DMS79 (cell line): ENCODE measurements around the gene MYO1C.
"Not testable (repeated sequence)": the region's sequence is repeated elsewhere in the genome, so short reads cannot be mapped to it uniquely, and the experiment has no call there.

Experiments used
- DNase-seq: peaks from one replicate; lab custom pipeline; 2025; lab: John Stamatoyannopoulos, UW

The MYO1C gene

DNA sequence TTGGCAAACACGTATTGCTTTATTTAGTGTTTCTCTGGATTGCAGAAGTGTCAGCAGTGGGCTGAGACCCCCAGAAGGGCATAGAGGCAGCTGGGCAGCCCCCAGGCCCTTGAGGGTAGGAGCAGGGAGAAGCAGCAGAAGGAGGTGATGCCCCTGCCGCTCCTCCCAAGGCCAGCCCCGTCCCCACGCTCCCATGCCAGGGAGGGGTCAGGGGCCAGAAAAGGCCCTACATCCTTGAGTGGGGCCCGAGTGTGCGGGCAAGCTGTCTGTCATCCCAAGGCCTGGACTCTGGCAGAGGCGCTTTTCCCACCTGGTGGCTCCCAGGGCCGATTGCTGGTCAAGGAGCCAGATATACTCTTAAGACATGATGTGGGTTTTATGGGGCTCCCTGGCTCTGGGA is 28.3 kb downstream of the MYO1C start:
- no peak for DNase-seq

DNA sequence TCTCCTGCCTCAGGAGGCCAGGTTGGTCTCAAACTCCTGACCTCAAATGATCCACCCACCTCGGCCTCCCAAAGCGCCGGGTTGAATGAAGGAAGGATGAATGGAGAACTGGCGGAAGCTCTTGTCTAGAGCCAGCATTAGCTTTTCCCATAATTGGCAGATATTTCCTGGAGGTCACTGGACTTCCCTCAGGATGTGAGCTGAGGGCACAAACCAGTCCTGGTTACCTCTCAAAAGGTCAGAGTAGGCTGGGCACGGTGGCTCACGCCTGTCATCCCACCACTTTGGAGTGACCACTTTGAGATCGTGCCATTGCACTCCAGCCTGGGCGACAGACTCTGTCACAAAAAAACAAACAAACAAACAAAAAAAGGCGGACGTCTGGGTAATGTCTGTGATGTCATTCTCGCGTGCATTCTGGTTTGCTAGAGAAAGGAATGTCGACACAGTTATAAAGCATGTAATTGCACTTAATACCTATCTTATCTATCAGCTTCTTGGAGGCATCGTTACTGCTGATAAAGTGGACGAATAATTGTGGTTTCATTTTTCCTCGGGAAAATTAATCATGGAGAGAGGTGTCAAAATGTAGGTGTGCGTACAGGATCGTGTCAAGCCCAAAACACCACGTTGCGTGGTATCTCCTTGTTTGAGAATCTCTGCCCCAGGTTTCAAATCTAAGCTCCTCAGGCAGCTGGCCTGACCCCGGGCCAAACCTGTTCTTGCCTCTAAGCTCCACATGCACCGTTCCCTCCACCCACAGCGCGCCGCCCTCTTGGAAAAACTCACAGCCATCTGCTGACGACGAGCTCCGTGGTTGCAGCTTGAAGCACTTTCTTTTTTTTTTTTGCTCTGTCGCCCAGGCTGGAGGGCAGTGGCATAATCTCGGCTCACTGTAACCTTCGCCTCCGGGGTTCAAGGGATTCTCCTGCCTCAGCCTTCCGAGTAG is 30.0 kb downstream of the MYO1C start:
- DNase-seq, result no peak

DNA sequence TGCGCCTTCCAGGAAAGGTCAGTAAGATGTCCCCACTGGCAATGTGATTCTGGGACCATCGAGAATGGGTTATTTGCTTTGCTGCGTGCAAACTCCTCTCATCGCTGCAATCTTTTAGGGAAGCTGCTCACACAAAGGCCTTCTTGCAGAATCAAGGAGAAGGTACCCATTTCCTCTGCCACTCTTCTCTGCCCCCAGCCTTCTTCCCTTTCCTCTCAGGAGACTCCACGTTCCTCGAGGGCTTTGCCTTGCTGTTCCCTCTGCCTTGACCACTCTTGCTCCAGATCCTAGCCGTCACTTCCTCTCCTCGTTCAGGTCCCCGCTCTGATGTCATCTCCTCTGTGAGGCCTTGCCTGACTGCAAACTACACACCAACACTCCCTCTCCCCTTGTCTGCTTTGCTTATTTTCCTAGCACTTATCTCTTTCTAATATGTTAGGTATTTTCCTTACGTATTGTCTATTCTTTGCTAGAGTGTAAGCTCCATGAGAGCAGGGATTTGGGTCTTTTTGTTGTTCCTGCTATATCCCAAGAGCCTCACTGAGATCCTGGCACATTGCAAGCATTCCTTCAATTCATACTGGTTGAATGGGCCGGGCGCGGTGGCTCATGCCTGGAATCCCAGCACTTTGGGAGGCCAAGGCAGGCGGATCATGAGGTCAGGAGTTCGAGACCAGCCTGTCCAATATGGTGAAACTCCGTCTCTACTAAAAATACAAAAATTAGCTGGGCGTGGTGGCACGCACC is 31.1 kb downstream of the MYO1C start:
- no peak for DNase-seq

DNA sequence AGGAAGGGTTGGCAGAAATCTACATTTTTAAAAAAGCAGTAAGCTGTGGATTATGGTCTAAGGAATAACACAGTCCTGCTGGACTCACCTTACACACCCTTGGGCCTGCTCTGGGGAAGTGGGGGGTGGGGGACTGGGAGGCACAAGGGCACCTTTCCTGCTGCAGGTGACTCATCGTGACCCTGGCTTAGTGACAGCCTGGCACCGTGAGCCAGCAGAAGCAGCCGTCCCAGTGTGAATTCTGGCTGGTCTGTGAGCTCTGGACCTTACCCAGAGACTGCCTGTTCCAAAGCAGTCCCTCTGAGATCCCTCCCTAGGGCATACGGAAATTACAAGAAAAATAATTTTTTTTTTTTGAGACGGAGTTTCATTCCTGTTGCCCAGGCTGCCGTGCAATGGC is 32.3 kb downstream of the MYO1C start:
- DNase-seq, result no peak

- DNase-seq, result peak; percentile 51
Measured at GRCh38 chr17:1455797-1456599, 36.5 kb downstream of the MYO1C start, which contains the start of gene CRK. CRK (minus strand) TSS chr17:1456232; CDS start chr17:1456117, 115 bp downstream.

DNA sequence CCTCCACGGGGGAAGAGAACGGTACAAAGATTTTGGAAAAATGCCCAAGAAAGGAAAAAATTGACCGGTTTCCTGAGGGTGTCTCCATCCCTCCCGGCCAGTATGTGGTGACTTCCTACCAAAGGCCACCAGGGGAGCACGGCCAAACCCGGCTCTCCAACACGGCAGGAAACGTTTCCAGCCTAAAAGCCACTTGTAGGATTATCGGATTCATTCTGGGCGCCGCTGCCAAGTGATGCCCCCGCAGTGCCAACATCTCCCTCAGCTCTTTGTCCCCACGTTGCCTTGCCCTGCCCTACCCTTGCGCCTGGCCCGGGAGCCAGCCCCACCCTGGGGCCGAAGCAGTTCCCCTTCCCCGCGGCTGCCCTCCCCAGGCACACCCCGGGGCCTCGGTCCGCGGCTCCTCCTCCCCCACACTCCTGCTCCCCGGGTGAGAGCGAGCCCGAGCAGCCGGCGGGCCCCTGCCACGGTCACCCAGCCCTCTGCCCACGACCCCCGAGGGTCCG is 37.1 kb downstream of the MYO1C start:
- no peak for DNase-seq

- DNase-seq, result no peak
Measured at GRCh38 chr17:1454541-1454940, 37.9 kb downstream of the MYO1C start.

- not testable (repeated sequence) for DNase-seq
Measured at GRCh38 chr17:1453694-1454093, 38.8 kb downstream of the MYO1C start.

DNA sequence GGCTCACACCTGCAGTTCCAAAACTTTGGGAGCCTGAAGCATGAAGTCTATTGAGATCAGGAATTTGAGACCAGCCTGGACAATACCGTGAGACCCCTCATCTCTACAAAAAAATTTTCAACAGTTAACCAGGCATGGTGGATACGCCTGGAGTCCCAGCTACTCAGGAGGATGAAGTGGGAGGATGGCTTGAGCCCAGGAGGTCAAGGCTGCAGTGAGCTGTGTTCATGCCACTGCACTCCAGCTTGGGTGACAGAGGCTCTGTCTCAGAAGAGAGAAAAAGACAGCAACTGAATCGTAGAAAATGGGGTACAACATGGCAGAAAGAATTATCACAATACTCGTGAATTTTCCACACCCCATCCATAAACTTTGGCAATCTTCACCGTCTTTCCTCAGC is 39.6 kb downstream of the MYO1C start:
- DNase-seq, result no peak

GRCh38 chr17:1450261-1450660 is 42.2 kb downstream of the MYO1C start:
- DNase-seq, result not testable (repeated sequence)

GRCh38 chr17:1449412-1449967 is 43.0 kb downstream of the MYO1C start:
- no peak for DNase-seq

DNA sequence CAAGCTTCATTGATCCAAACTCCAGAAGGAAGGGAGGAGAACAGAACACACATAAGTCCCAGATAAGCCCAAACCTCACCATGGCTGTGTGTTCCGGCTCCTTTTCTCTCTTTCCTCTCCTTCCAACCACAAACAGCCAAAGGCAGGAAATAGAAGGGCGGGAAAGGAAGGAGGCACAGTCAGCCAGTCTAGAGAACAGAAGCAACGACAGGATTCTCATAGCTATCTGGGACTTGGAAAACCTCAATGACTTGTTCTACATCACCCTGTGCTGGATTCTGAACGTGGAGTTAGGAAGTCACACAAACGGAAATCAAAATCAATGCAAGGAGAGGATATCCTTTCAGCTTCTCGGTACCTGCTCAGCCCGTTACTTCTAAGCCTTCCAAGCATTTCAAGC is 45.4 kb downstream of the MYO1C start:
- DNase-seq, result no peak

GRCh38 chr17:1446201-1446600 is 46.3 kb downstream of the MYO1C start:
- DNase-seq, result no peak

DNA sequence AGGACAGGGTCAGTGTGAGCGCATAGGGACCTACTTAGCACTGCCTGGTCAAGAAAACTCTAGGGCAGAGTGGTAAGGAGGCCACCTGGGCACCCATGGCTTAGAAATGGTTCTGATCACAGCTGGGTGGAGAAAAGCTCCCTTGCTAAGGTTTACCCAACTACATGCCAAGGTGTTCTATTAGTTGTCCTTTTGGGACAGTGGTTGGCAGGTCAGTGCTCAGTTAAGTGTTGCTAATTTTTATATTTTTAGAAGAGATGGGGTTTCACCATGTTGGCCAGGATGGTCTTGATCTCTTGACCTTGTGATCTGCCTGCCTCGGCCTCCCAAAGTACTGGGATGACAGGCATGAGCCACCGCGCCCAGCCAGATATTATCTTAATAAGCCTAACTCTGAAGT is 46.8 kb downstream of the MYO1C start:
- not testable (repeated sequence) for DNase-seq

- not testable (repeated sequence) for DNase-seq
Measured at GRCh38 chr17:1442721-1443120, 49.8 kb downstream of the MYO1C start.

DNA sequence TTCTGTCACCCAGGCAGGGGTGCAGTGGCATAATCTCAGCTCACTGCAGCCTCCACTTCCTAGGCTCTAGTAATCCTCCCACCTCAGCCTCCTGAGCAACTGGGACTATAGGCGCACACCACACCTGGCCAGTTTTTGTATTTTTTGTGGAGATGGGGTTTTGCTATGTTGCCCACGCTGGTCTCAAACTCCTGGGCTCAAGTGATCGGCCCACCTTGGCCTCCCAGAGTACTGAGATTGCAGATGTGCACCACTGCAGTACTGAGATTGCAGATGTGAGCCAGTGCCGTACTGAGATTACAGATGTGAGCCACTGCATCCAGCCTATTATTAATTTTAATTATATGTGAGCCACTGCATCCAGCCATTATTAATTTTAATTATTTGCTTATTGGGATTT is 50.3 kb downstream of the MYO1C start:
- DNase-seq, result no peak

DNA sequence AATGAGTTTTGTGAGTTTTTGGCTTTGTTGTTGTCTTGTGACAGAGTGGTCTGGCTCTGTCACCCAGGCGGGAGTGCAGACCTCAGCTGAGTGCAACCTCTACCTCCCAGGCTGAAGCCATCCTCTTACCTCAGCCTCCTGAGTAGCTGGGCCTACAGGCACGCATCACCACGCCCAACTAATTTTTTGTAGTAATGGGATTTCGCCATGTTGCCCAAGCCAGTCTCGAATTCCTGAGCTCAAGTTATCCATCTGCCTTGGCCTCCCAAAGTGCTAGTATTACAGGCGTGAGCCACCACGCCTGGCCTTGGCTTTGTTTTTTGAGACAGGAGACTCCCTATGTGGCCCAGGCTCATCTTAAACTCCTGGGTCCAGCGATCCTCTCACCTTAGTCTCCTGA is 51.6 kb downstream of the MYO1C start:
- no peak for DNase-seq

DNA sequence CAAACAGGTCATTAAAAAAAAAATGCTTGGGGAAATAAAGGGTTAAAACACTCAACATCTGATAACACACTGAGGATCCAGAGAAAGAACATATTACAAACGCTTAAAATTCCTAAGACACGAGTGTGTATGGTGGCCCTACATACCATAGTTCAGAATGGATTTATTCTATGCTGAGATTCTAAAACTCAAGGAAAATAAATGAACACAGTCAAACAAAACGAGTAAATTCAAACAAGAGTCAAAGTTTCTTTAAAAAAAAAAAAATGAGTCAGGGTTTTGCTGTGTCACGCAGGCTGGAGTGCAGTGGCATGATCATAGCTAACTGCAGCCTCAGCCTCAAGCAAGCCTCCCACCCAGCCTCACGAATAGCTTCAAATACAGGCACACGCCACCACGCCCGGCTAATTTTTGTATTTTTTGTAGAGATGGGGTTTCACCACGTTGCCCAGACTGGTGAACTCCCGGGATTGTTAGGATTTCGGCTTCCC is 53.8 kb downstream of the MYO1C start:
- no peak for DNase-seq

DNA sequence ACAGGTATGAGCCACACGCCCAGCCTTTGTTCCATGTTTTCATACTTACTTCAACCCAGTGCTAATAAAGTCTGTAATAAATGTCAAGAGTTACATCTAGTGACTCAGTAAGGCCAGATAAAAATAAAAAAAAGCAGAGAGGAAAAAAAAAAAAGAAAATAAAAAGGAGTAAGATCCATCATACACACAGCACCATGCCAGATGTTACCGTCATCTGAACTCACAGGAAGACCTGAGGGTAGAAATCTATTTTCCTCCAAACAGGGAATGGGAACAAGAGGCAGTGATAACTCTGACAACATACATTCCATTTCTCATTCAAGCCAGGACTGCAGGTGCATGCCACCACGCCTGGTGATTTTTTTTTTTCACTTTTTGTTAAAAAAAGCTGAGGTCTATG is 57.2 kb downstream of the MYO1C start:
- no peak for DNase-seq

DNA sequence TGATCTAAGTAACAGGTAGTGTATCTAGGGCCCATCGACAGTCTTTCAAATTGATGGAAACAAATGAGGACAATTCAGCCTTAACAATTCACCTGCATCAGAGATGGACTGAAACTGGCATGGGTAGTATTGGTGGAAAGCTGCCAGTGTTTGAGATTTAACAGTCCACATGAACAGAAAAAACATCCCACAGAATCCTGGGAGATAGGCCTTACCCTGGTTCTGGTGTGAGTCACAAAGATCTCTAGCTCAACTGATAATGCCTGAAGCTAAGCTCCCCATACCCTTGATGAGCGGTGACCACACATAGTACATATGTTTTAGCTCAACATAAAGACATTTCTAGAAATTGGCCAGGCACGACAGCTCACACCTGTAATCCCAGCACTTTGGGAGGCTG is 58.3 kb downstream of the MYO1C start:
- DNase-seq, result no peak

DNA sequence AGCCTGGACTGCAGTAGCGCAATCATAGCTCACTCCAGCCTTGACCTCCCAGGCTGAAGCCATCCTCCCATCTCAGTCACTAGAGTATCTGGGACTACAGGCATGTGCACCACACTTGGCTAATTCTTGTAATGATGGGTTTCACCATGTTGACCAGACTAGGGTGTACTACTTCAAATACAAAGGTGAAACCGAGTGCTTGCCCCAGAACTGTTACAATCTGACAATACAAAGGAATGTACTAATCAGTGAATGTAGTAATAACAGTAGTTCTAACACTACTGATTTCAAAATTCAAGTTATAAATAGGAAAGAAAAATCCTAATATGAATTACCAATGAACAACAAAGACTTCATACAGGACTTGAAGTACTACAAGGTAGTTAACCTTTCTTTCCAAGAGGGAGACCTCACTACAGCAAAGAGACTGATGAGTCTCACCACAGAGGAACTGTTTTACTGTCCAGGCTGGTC is 60.8 kb downstream of the MYO1C start:
- no peak for DNase-seq
